ENCODE measurements around the gene BCAM. TPM values are rescaled to one million over a fixed set of nuclear protein-coding genes. Genes with fewer than 3 reads are reported as not detected.

The BCAM gene
- total RNA-seq, 1 experiment from 2014 or later = 73.0 TPM

DNA sequence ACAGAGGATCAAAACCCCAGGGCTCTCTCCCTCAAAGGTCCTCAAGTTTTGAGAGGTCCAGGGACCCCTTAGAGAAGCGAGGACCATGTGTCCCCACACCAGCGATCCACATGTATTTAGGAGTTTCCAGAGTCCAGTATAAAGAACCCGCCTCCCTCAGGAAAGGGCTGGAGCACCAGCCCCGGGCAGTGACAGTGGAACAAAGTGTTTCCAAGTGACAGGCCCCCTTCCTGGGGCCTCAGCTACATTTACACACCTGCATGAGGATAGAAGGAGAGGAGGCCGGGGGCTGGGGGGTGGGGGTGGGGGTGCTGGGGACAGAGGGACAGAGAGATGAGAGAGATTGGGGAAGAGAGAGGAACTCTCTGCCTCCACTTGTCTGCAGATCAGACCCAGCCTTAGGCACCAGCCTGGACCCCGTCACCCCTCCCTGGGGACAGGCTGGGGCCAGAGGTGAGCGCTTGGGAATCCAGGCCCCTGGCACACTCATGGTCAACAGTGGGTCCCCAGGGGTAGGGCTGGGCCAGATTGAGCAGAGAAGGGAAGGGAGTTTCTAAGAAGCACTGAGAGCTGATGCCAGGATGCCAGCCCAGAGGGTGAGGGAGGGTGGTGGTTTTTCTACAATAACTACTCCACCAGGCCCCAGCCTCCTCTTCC, 802 bp downstream of the BCAM start:
- no peak overlapping the region for H3K56ac ChIP-seq (ENCODE audit: insufficient read length, low read depth, low read length)
- no peak overlapping the region for H3K9ac ChIP-seq (ENCODE audit: extremely low read depth, insufficient read length, low read length)
- no peak for TF ChIP-seq CTCF (conservative IDR thresholded peaks at IDR 0.05)
- H2BK5ac ChIP-seq (ENCODE audit: insufficient read length, low read length) = no peak overlapping the region
- H3K23ac ChIP-seq (ENCODE audit: insufficient read length, low read depth, low read length) = no peak overlapping the region
- H2BK20ac ChIP-seq (ENCODE audit: low read depth, low read length, poor library complexity, severe bottlenecking) = no peak overlapping the region
- H3K14ac ChIP-seq (ENCODE audit: insufficient read depth, low read length) = no peak overlapping the region
- H3K23me2 ChIP-seq (ENCODE audit: insufficient read length, low read depth, low read length, poor library complexity, severe bottlenecking) = peaks cover 11% of the 10 kb centered on the region
- H3K79me1 ChIP-seq (ENCODE audit: insufficient read depth, low read depth, low read length, poor library complexity, severe bottlenecking) = no peaks in the 10 kb centered on the region
- peaks cover 38 to 48% of the 10 kb centered on the region in 2 experiments for H3K4me1 Mint-ChIP-seq
- H3K79me2 ChIP-seq (ENCODE audit: insufficient read depth, low read length) = no peaks in the 10 kb centered on the region
- H3K4me2 ChIP-seq (ENCODE audit: insufficient read depth, insufficient read length, low read length) = peak overlapping the region; percentile 83
- H4K8ac ChIP-seq (replicated peaks; ENCODE audit: insufficient read length, low read depth, low read length) = no peak overlapping the region
- no peak overlapping the region for H3T11ph ChIP-seq (ENCODE audit: low read length)
- no peak overlapping the region for H3K18ac ChIP-seq (ENCODE audit: insufficient read length, low read depth, low read length)
- H3K9me3 Mint-ChIP-seq = no peaks in the 10 kb centered on the region
- no peak overlapping the region for H3K27ac Mint-ChIP-seq
- no peak overlapping the region for H2BK120ac ChIP-seq (ENCODE audit: low read depth, low read length, poor library complexity, severe bottlenecking)
- peaks cover 32% of the 10 kb centered on the region for H3K27me3 Mint-ChIP-seq (ENCODE audit: low read depth)
- no peak overlapping the region for H3K4ac ChIP-seq (ENCODE audit: low read depth, low read length)
- no peak overlapping the region for H2BK15ac ChIP-seq (ENCODE audit: low read depth, low read length)
- DNase-seq = no peak
- H4K5ac ChIP-seq (ENCODE audit: insufficient read length, low read depth, low read length) = no peak overlapping the region
- H2AK5ac ChIP-seq (ENCODE audit: insufficient read length, low read length) = no peak overlapping the region
- peaks cover 2% of the 10 kb centered on the region; the same call in 1 of the 2 replicates for H3K4me1 ChIP-seq (ENCODE audit: insufficient read depth, low read length)
- H4K91ac ChIP-seq (ENCODE audit: insufficient read length, low read depth, low read length) = no peak overlapping the region
- H4K20me1 ChIP-seq (ENCODE audit: control insufficient read depth, insufficient read depth, insufficient read length) = no peaks in the 10 kb centered on the region
- H3K9me3 ChIP-seq (ENCODE audit: control insufficient read depth, low read depth, low read length) = no peaks in the 10 kb centered on the region
- peaks cover 2% of the 10 kb centered on the region for H3K27me3 ChIP-seq (ENCODE audit: insufficient read depth, low read length)
- peak overlapping the region; percentile 70 to 83 for H3K4me3 Mint-ChIP-seq
- no CpG with 5 or more reads among the region's 7 CpGs for WGBS (ENCODE audit: extremely low coverage, insufficient read length, low lambda C conversion rate)
- H3K27ac ChIP-seq (ENCODE audit: insufficient read length, low read depth, low read length) = no peak overlapping the region
- peaks cover 11 to 27% (median 25%) of the 10 kb centered on the region in 3 experiments for H3K36me3 Mint-ChIP-seq (ENCODE audit: insufficient read depth in 1 of 3, low read depth in 3 of 3)
- H2BK12ac ChIP-seq (ENCODE audit: insufficient read length, low read depth, low read length) = no peak overlapping the region
- no peak overlapping the region for H2AFZ ChIP-seq (ENCODE audit: low read length)

Data from H9 (cell line).